ENCODE measurements around the gene USP5. TPM values are rescaled to one million over a fixed set of nuclear protein-coding genes. Genes with fewer than 3 reads are reported as not detected.
"Not testable (repeated sequence)": the region's sequence is repeated elsewhere in the genome, so short reads cannot be mapped to it uniquely, and the experiment has no call there.

The USP5 gene
- total RNA-seq, 1 donor from 2014 or later = 110 TPM

- Mint-ChIP-seq H3K4me1 (peaks cover 2% of the 10 kb centered on the region), H3K27ac (no peak overlapping the region), H3K4me3 (no peak overlapping the region), H3K9me3 (no peaks in the 10 kb centered on the region), H3K27me3 (no peaks in the 10 kb centered on the region), H3K36me3 (ENCODE audit: low read depth) (peaks cover 90% of the 10 kb centered on the region)
- intact Hi-C loops (cut with micrococcal nuclease) = no loop called here
- TF ChIP-seq CTCF (IDR thresholded peaks at IDR 0.05) = no peak
- POLR2A ChIA-PET = interaction anchor here (1.8 kb wide), 1 partner anchor 9 kb away, joined by 6 read pairs; the partner anchor contains the start of gene USP5
- DNase-seq (no peak), ATAC-seq (ENCODE audit: low read depth) (no peak)
- CTCF ChIA-PET = no interaction called here
These were observed 9.4 kb downstream of the USP5 start for GRCh38 chr12:6861391-6861790.

DNA sequence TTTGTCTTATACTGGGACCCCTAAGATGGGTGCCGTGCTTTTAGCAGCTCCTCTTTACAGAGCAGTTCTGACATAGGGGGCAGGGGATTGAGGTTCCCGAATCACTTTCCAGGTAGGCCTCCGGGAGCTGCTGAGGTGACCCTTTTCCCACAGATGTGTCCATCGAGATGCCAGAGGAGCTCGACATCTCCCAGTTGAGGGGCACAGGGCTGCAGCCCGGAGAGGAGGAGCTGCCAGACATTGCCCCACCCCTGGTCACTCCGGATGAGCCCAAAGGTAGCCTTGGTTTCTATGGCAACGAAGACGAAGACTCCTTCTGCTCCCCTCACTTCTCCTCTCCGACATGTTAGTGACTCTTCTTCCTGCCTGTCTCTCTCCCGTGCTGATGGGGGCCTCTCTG, 11.1 kb downstream of the USP5 start:
- no peaks in the 10 kb centered on the region for H3K27me3 Mint-ChIP-seq
- no peak for TF ChIP-seq CTCF (IDR thresholded peaks at IDR 0.05)
- H3K4me3 Mint-ChIP-seq = no peak overlapping the region
- H3K9me3 Mint-ChIP-seq = no peaks in the 10 kb centered on the region
- H3K36me3 Mint-ChIP-seq (ENCODE audit: low read depth) = peaks cover 76% of the 10 kb centered on the region
- no peak for ATAC-seq (ENCODE audit: low read depth)
- H3K4me1 Mint-ChIP-seq = peaks cover 14% of the 10 kb centered on the region
- DNase-seq = no peak
- H3K27ac Mint-ChIP-seq = no peak overlapping the region
- CTCF ChIA-PET = interaction anchor here (0.6 kb wide), 1 partner anchor 70 kb away, joined by 3 read pairs; no protein-coding TSS in a partner anchor
- intact Hi-C loops (cut with micrococcal nuclease) = no loop called here
- POLR2A ChIA-PET = interaction anchor here (1.1 kb wide), 1 partner anchor 11 kb away, joined by 3 read pairs; the partner anchor contains the start of gene USP5

- ChIA-PET POLR2A (interaction anchor here (1.1 to 11.1 kb wide), 2 partner anchors 10 to 11 kb away, joined by 3 to 190 read pairs; partner anchors contain the start of genes CDCA3 and USP5), CTCF (no interaction called here)
- TF ChIP-seq CTCF (IDR thresholded peaks at IDR 0.05) = no peak
- intact Hi-C loops (cut with micrococcal nuclease) = no loop called here
- no peak for DNase-seq
- no peak overlapping the region for H3K4me3 Mint-ChIP-seq
- H3K27ac Mint-ChIP-seq = no peak overlapping the region
- H3K4me1 Mint-ChIP-seq = peaks cover 21% of the 10 kb centered on the region
- no peaks in the 10 kb centered on the region for H3K9me3 Mint-ChIP-seq
- no peaks in the 10 kb centered on the region for H3K27me3 Mint-ChIP-seq
- ATAC-seq (ENCODE audit: low read depth) = no peak
- peaks cover 69% of the 10 kb centered on the region for H3K36me3 Mint-ChIP-seq (ENCODE audit: low read depth)
These were observed 11.8 kb downstream of the USP5 start for GRCh38 chr12:6863586-6864321.

GRCh38 chr12:6865307-6865706, 13.4 kb downstream of the USP5 start:
- H3K9me3 Mint-ChIP-seq; intact Hi-C loops (cut with micrococcal nuclease): not testable (repeated sequence)

DNA sequence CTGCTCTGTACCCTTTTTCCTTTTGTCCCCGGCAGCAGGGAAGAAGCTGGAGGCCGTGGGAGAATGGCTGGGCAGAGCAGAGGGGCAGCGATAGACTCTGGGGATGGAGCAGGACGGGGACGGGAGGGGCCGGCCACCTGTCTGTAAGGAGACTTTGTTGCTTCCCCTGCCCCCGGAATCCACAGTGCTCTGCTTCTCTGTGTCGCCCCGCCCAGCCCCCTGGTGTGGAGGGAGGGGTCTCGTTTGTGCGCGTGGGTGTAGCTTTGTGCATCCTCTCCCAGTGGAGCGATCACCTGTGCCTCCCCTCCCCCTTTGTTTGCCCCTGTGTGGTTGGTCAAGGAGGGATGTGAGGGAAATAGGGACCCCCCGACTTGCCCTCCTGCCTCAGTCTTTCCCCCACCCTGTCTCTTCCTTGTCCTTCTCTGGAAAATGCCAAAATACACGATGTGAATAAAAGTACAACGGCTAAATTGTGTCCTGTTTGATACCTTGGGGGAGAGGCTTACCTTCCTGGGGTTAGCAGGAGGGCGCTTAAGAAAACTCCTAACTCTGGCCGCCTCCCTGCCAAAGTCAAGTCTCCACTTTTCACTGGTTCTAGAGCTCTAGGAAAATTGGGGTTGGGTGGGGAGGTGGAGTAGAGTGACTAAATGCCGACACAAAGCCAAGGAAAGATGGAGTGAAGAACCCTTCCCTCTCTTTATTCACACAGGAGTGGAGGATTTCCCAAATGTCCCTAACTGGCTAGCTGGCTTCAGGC, 14.4 kb downstream of the USP5 start:
- ATAC-seq (ENCODE audit: low read depth) (no peak), DNase-seq (no peak)
- H3K4me3 Mint-ChIP-seq = peak overlapping the region; percentile 89
- no peak for TF ChIP-seq CTCF (IDR thresholded peaks at IDR 0.05)
- H3K27ac Mint-ChIP-seq = peak overlapping the region; percentile 84
- peaks cover 67% of the 10 kb centered on the region for H3K36me3 Mint-ChIP-seq (ENCODE audit: low read depth)
- intact Hi-C loops (cut with micrococcal nuclease) = loop anchor here (2.0 kb wide), 1 partner anchor 772 kb away; no protein-coding TSS in a partner anchor
- H3K27me3 Mint-ChIP-seq = no peaks in the 10 kb centered on the region
- ChIA-PET POLR2A (interaction anchor here (0.8 to 11.1 kb wide), 11 partner anchors 11 to 273 kb away, joined by 3 to 190 read pairs (median 5); partner anchors contain the start of genes C12orf57, CDCA3, COPS7A and MLF2), CTCF (interaction anchor here (0.6 to 3.4 kb wide), 3 partner anchors 14 to 25 kb away, joined by 3 to 34 read pairs (median 6); partner anchors contain the start of genes CDCA3 and USP5)
- H3K4me1 Mint-ChIP-seq = peaks cover 40% of the 10 kb centered on the region
- H3K9me3 Mint-ChIP-seq = no peaks in the 10 kb centered on the region

More at GRCh38 chr12:6865307-6865706, 13.4 kb downstream of the USP5 start:
- H3K27me3 Mint-ChIP-seq; ATAC-seq (ENCODE audit: low read depth); CTCF ChIA-PET; H3K4me3 Mint-ChIP-seq; H3K27ac Mint-ChIP-seq; DNase-seq: not testable (repeated sequence)
- H3K4me1 Mint-ChIP-seq = peaks cover 31% of the 10 kb centered on the region
- H3K36me3 Mint-ChIP-seq (ENCODE audit: low read depth) = peaks cover 67% of the 10 kb centered on the region
- POLR2A ChIA-PET = interaction anchor here (0.6 to 11.1 kb wide), 5 partner anchors 12 to 1071 kb away, joined by 4 to 190 read pairs (median 5); partner anchors contain the start of genes C12orf57, CDCA3, RNU7-1 and USP5

Data from activated B cell treated with CpG ODN at 0.5 μM for 24 hours (primary cell).